NCI-H510A (cell line): Measurements from ENCODE around the gene IFITM1.
"Not testable (repeated sequence)": the region's sequence is repeated elsewhere in the genome, so short reads cannot be mapped to it uniquely, and the experiment has no call there.

Experiments
- DNase-seq: peaks from one replicate; lab custom pipeline; 2025; lab: John Stamatoyannopoulos, UW

IFITM1 gene

DNA sequence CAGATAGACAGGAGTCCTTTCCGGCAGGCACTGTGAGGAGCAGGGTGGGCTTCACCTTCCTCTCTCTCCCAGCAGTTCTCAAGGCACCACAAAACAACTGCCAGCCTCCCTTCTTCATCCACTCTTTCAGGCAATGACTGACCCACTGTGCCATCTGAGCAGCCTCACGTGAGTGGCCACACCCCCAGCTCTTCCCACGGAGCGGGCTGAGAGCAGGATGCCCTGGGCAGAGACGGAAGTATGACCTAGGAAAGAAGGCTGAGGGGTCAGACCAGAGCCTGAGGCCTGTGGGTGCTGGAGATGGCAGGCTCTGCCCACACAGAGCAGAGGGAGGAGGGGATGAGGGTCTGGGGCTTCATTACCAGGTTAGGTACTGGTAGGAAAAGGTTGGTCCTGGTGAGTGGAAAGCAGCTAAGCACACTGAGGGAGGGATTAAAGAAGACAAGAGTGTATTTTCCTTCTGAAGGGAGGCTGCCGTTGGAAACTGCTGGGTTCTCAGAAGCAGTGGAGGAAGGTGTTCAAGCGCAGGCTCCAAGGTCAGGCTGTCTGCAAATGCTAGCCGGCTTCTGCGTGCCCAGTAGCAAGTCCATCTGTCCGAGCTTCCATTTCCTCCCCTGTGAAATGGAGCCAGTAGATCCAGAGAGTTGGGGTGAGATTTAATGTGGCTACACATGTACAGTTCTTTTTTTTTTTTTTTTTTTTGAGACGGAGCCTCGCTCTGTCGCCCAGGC, 31.0 kb upstream of the IFITM1 start:
- no peak for DNase-seq

- DNase-seq: peak; percentile 46
Measured at GRCh38 chr11:283405-284104, 30.3 kb upstream of the IFITM1 start.

GRCh38 chr11:284105-285020, 29.5 kb upstream of the IFITM1 start:
- DNase-seq: no peak

- no peak for DNase-seq
Measured at GRCh38 chr11:285021-285893, 28.6 kb upstream of the IFITM1 start.

- DNase-seq: no peak
Measured at GRCh38 chr11:285894-286220, 28.0 kb upstream of the IFITM1 start.

DNA sequence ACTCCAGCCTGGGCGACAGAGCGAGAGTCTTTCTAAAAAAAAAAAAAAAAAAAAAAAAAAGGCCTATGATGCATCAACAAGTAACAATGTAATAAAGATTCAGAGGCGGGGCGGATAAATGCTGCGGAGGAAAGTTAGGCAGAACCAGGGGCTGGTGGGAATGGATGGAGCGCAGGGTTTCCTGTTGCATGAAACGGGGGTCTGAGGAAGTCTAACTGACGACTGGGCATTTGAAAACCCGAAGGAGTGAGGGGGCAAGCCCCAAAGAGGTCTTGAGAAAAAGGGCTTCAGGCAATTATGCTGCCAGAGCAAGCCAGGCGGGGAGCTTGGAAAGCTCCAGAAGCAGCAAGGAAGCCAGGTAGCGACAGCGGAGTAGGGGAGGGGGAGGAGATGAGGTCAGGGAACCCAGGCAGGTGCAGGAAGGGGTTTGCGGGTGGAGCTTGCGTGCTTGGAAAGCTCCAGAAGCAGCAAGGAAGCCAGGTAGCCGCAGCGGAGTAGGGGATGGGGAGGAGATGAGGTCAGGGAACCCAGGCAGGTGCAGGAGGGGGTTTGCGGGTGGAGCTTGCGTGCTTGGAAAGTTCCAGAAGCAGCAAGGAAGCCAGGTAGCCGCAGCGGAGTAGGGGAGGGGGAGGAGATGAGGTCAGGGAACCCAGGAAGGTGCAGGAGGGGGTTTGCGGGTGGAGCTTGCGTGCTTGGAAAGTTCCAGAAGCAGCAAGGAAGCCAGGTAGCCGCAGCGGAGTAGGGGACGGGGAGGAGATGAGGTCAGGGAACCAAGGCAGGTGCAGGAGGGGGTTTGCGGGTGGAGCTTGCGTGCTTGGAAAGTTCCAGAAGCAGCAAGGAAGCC, 26.6 kb upstream of the IFITM1 start:
- DNase-seq: not testable (repeated sequence)

DNA sequence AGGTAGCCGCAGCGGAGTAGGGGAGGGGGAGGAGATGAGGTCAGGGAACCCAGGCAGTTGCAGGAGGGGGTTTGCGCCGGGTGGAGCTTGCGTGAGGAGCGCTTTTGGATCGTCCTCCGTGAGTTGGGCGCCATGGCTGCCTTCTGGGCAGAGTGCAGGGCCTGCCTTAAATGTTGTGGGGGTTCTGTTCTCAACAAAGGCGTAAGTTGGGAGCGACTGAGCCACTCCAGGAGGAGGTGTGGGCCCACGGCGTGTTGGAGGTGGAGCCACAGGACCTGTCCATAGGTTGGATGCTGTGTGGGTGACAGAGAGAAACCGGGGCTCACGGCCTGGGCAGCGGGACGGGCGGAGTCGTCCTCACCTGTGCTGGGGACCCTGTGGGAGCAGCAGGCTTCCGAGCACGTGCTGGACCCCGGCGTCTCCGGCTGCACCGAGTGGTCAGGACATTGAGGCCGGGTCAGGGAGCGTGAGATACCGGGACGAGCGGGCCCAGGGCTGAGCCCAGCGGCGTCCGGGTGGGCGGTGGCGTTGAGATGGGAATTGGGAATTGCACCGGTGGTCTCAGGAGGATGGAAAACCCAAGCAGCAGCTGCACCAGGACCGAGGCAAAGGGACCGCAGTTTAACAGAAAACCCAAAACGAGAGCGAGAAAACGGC, 25.9 kb upstream of the IFITM1 start:
- DNase-seq: no peak

GRCh38 chr11:288478-289397, 25.1 kb upstream of the IFITM1 start, which contains the start of gene PGGHG:
TSS of gene PGGHG (plus strand) at chr11:289126. CDS start at chr11:289817, 691 bp downstream.
- DNase-seq: peak; percentile 32

GRCh38 chr11:289398-289711, 24.5 kb upstream of the IFITM1 start:
- no peak for DNase-seq

GRCh38 chr11:289712-290620, 23.9 kb upstream of the IFITM1 start:
- no peak for DNase-seq

GRCh38 chr11:290621-291231, 23.1 kb upstream of the IFITM1 start:
- DNase-seq: no peak

DNA sequence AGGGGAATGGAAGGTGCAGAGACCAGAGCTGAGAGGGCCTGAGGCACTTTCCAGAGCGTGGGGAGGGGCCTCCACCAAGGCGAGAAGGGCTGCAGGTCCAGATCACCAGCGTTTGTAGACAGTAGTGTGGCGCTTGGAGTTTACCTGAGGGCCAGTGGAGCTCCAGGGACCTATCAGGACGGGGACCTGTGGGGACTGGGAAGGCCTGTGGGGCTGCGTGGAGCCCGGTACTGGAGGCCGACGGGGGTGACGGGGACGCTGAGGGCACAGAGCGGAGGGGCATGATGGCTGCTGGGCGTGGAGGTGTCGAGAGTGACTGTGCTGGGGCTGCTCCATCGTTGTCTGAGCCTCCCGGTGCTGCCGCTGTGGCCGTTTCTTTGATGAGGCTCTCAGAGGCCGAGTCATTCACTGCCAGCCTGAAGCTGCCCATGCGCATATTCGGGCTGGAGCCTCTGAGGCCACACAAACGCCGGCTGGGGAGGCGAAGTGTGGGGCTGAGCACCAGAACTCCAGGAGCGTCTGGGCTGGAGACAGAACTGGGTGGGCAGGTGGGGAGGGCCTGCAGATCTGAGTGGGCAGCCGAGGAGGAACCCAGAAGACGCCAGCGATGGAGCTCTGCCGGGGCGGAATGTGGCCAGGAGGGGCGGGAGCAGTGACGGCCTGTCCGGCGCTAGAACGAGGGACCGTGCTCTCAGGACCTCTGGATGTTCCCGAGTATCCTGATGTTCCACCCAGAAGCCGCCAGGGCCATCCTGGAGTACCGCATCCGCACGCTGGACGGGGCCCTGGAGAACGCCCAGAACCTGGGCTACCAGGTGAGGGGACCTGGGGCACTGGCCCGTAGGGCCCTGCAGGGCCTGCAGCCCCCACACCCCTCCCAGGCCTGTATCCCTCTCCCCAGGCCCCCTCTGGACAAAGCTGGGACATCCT, 22.3 kb upstream of the IFITM1 start:
- DNase-seq: no peak

GRCh38 chr11:292211-293121, 21.4 kb upstream of the IFITM1 start:
- DNase-seq: no peak

- DNase-seq: no peak
Measured at GRCh38 chr11:293271-293851, 20.5 kb upstream of the IFITM1 start.
